PC-9 (cell line): ENCODE data around the gene CACNA1D. TPM values are rescaled to one million over a fixed set of nuclear protein-coding genes. Genes with fewer than 3 reads are reported as not detected.

Experiments used
- BruUV-seq: library from RNA; stranded (reverse); fragments of 400-500 nt; replicated peaks from 2 replicates; lab custom pipeline; 2021; lab: Mats Ljungman, UMichigan
- CTCF ChIA-PET: fragments of 300-600 bp; sonication (Branson Sonifier 250); formaldehyde crosslinking; loops from one replicate; lab custom pipeline; 2022; ENCODE audit warnings: antibody characterized with exemption; lab: Charles Lee
- POLR2A ChIA-PET: fragments of 300-600 bp; sonication (Branson Sonifier 250); formaldehyde crosslinking; loops from one replicate; lab custom pipeline; 2022; ENCODE audit warnings: antibody characterized with exemption; ENCODE audit not compliant: unreplicated experiment; lab: Charles Lee
- DNase-seq, 2 experiments: peaks; one replicate each; pipeline versions ENCODE4 v3.0.0 to v3.0.0-alpha.2; 2015 to 2022; ENCODE audit warnings: mixed read lengths in 1 of 2
- H2AFZ ChIP-seq: fragments of 200-600 bp; sonication (generic); 2 replicates; pipeline ENCODE4 v1.8.1; 2017; ENCODE audit warnings: antibody characterized with exemption
- H3F3A ChIP-seq: fragments of 200-600 bp; sonication (generic); 2 replicates; pipeline ENCODE4 v1.8.1; 2017; ENCODE audit warnings: antibody characterized with exemption, mild to moderate bottlenecking, low read depth; ENCODE audit not compliant: insufficient read depth
- H3K27ac ChIP-seq: fragments of 200-600 bp; sonication (generic); 2 replicates; pipeline ENCODE4 v1.6.1; 2016; ENCODE audit warnings: mixed run types
- H3K27me3 ChIP-seq: fragments of 200-600 bp; sonication (generic); 2 replicates; pipeline ENCODE4 v1.6.1; 2016; ENCODE audit warnings: low read depth, mixed run types; ENCODE audit not compliant: insufficient read depth
- H3K36me3 ChIP-seq: fragments of 200-600 bp; sonication (generic); 2 replicates; pipeline ENCODE4 v1.6.1; 2016; ENCODE audit warnings: low read depth, mixed run types
- H3K4me1 ChIP-seq: fragments of 200-600 bp; sonication (generic); replicated peaks from 2 replicates; pipeline ENCODE4 v1.6.1; 2016; ENCODE audit warnings: mixed run types; ENCODE audit not compliant: insufficient read depth
- H3K4me2 ChIP-seq: fragments of 200-600 bp; sonication (generic); 2 replicates; pipeline ENCODE4 v1.6.1; 2017; ENCODE audit warnings: mixed run types
- H3K4me3 ChIP-seq: fragments of 200-600 bp; sonication (generic); 2 replicates; pipeline ENCODE4 v1.6.1; 2016; ENCODE audit warnings: mixed run types
- H3K79me2 ChIP-seq: fragments of 200-600 bp; sonication (generic); 2 replicates; pipeline ENCODE4 v1.6.1; 2017; ENCODE audit warnings: low read depth, mixed run types
- H3K9me2 ChIP-seq: fragments of 200-600 bp; sonication (generic); 2 replicates; pipeline ENCODE4 v1.8.1; 2017; ENCODE audit warnings: mild to moderate bottlenecking; ENCODE audit not compliant: insufficient read depth
- H3K9me3 ChIP-seq: fragments of 200-600 bp; sonication (generic); 2 replicates; pipeline ENCODE4 v1.8.1; 2016; ENCODE audit warnings: low read depth; ENCODE audit not compliant: insufficient read depth
- H4K20me1 ChIP-seq: fragments of 200-600 bp; sonication (generic); 2 replicates; pipeline ENCODE4 v1.8.1; 2017; ENCODE audit not compliant: insufficient read depth
- CTCF ChIP-seq: fragments of 200-600 bp; sonication (generic); conservative IDR thresholded peaks from 2 replicates; pipeline ENCODE4 v1.6.1; 2017; ENCODE audit warnings: mixed run types, antibody characterized with exemption, mild to moderate bottlenecking, moderate library complexity
- EZH2 ChIP-seq: fragments of 200-600 bp; sonication (generic); IDR thresholded peaks from 2 replicates; pipeline ENCODE4 v1.8.0; 2017; ENCODE audit warnings: antibody characterized with exemption, low read depth
- intact Hi-C: fragments of 100-400 bp; cut with micrococcal nuclease; formaldehyde crosslinking; loops from one replicate; pipeline ENCODE4 v1.10.0; 2022; ENCODE audit not compliant: unreplicated experiment
- total RNA-seq: library from RNA; stranded (reverse); gene quantifications from 2 replicates; pipeline ENCODE4 v1.2.3, GENCODE V29; 2021

The CACNA1D gene
- total RNA-seq, 1 experiment from 2014 or later, result not detected

GRCh38 chr3:53789459-53789858 is 295.0 kb downstream of the CACNA1D start:
- no peaks in the 10 kb centered on the region for H3K79me2 ChIP-seq
- H3K9me3 ChIP-seq, result no peaks in the 10 kb centered on the region
- BruUV-seq, result no TSS peak
- H3K27ac ChIP-seq, result no peak overlapping the region
- no peak for DNase-seq
- peaks cover 82% of the 10 kb centered on the region for H3K27me3 ChIP-seq
- CTCF ChIA-PET, result no interaction called here
- no peaks in the 10 kb centered on the region for H3K9me2 ChIP-seq
- no peaks in the 10 kb centered on the region for H3K36me3 ChIP-seq
- TF ChIP-seq CTCF, result no peak
- TF ChIP-seq EZH2, result no peak
- H4K20me1 ChIP-seq, result no peaks in the 10 kb centered on the region
- POLR2A ChIA-PET, result no interaction called here
- H3F3A ChIP-seq, result no peaks in the 10 kb centered on the region
- no peak overlapping the region for H3K4me3 ChIP-seq
- H2AFZ ChIP-seq, result no peak overlapping the region
- no peak overlapping the region for H3K4me2 ChIP-seq
- intact Hi-C loops, result no loop called here
- H3K4me1 ChIP-seq, result no peaks in the 10 kb centered on the region

- no peak overlapping the region for H3K4me2 ChIP-seq
- intact Hi-C loops, result no loop called here
- H4K20me1 ChIP-seq, result no peaks in the 10 kb centered on the region
- no peaks in the 10 kb centered on the region for H3K9me2 ChIP-seq
- no peaks in the 10 kb centered on the region for H3K9me3 ChIP-seq
- no peak overlapping the region for H3K27ac ChIP-seq
- ChIA-PET POLR2A (no interaction called here), CTCF (no interaction called here)
- H2AFZ ChIP-seq, result no peak overlapping the region
- no peak for DNase-seq
- H3K36me3 ChIP-seq, result no peaks in the 10 kb centered on the region
- TF ChIP-seq EZH2, result no peak
- no peak for TF ChIP-seq CTCF
- no peaks in the 10 kb centered on the region for H3K4me1 ChIP-seq
- peaks cover 88% of the 10 kb centered on the region for H3K27me3 ChIP-seq
- H3K4me3 ChIP-seq, result no peak overlapping the region
- no peaks in the 10 kb centered on the region for H3F3A ChIP-seq
- no TSS peak for BruUV-seq
- H3K79me2 ChIP-seq, result no peaks in the 10 kb centered on the region
These were observed 296.1 kb downstream of the CACNA1D start for GRCh38 chr3:53790470-53790869.

GRCh38 chr3:53791317-53791716 is 296.9 kb downstream of the CACNA1D start:
- H2AFZ ChIP-seq, result no peak overlapping the region
- intact Hi-C loops, result no loop called here
- no peak overlapping the region for H3K27ac ChIP-seq
- H3F3A ChIP-seq, result no peaks in the 10 kb centered on the region
- POLR2A ChIA-PET, result no interaction called here
- CTCF ChIA-PET, result no interaction called here
- no peaks in the 10 kb centered on the region for H3K9me2 ChIP-seq
- H3K4me1 ChIP-seq, result no peaks in the 10 kb centered on the region
- no peaks in the 10 kb centered on the region for H4K20me1 ChIP-seq
- no peaks in the 10 kb centered on the region for H3K36me3 ChIP-seq
- H3K4me2 ChIP-seq, result no peak overlapping the region
- H3K27me3 ChIP-seq, result peaks cover 88% of the 10 kb centered on the region
- TF ChIP-seq CTCF, result no peak
- no peak for TF ChIP-seq EZH2
- no peak for DNase-seq
- H3K79me2 ChIP-seq, result no peaks in the 10 kb centered on the region
- no peak overlapping the region for H3K4me3 ChIP-seq
- no peaks in the 10 kb centered on the region for H3K9me3 ChIP-seq
- BruUV-seq, result no TSS peak
